GM12878 (cell line): ENCODE results near the gene TAAR9. TPM values are rescaled to one million over a fixed set of nuclear protein-coding genes. Genes with fewer than 3 reads are reported as not detected.

Experiments
- ATAC-seq: fragments of 200-7000 bp; cut with Tn5 transposase; 3 replicates; pipeline ENCODE4 v1.9.1; 2020; ENCODE audit warnings: mild to moderate bottlenecking, moderate library complexity
- BruUV-seq: library from RNA; stranded (reverse); fragments of 400-500 nt; replicated peaks from 2 replicates; lab custom pipeline; 2021; lab: Mats Ljungman, UMichigan
- CTCF ChIA-PET: fragments of 300-600 bp; sonication (Branson Sonifier 250); formaldehyde crosslinking; extraction: SDS; loops from one replicate; lab custom pipeline; 2021; ENCODE audit warnings: inconsistent platforms; lab: Yijun Ruan, JAX
- POLR2A ChIA-PET: fragments of 350-600 bp; formaldehyde crosslinking; extraction: SDS; loops from one replicate; lab custom pipeline; 2021; ENCODE audit warnings: inconsistent platforms; lab: Charles Lee
- RAD21 ChIA-PET: fragments of 300-600 bp; sonication (Branson Sonifier 250); formaldehyde crosslinking; loops from one replicate; lab custom pipeline; 2023; ENCODE audit warnings: antibody characterized with exemption; ENCODE audit not compliant: unreplicated experiment; lab: Charles Lee
- SMC1A ChIA-PET: fragments of 300-600 bp; sonication (Branson Sonifier 250); formaldehyde crosslinking; loops from one replicate; lab custom pipeline; 2023; ENCODE audit not compliant: unreplicated experiment, uncharacterized antibody; lab: Charles Lee
- DNase-seq: peaks from one replicate; pipeline ENCODE4 v3.0.0-alpha.2; 2011; ENCODE audit warnings: low read depth, low spot score
- FAIRE-seq: peaks from 3 replicates; lab custom pipeline; 2011; peaks lifted over from hg19 to GRCh38; lab: Jason Lieb, UNC
- H2AFZ ChIP-seq: 2 replicates; pipeline ENCODE4 v1.6.0; 2011; ENCODE audit warnings: low read depth, low read length, control low read depth; ENCODE audit not compliant: control insufficient read depth
- H3K27ac ChIP-seq: 2 replicates; pipeline ENCODE4 v1.5.1; 2011; ENCODE audit warnings: control low read depth; ENCODE audit not compliant: control insufficient read depth, insufficient read depth
- H3K27me3 ChIP-seq, 2 experiments: replicated peaks in 1 of 2; 2 replicates each; pipeline versions ENCODE4 v1.6.0 to v1.6.1; 2011; ENCODE audit warnings: low read length in 1 of 2; ENCODE audit not compliant: control insufficient read depth in 2 of 2, insufficient read depth in 2 of 2
- H3K36me3 ChIP-seq, 2 experiments: 2 replicates each; pipeline ENCODE4 v1.5.1; 2011; ENCODE audit warnings: low read length in 1 of 2; ENCODE audit not compliant: control insufficient read depth in 2 of 2, insufficient read depth in 2 of 2
- H3K4me1 ChIP-seq: 2 replicates; pipeline ENCODE4 v1.6.1; 2011; ENCODE audit warnings: mild to moderate bottlenecking, low read length, moderate library complexity, mixed read lengths; ENCODE audit not compliant: control insufficient read depth, insufficient read depth
- H3K4me2 ChIP-seq: 2 replicates; pipeline ENCODE4 v1.6.0; 2011; ENCODE audit warnings: control low read depth; ENCODE audit not compliant: control insufficient read depth, insufficient read depth
- H3K4me3 ChIP-seq: fragments of 200-600 bp; sonication (generic); 2 replicates; pipeline ENCODE4 v1.5.1; 2016
- H3K79me2 ChIP-seq: 2 replicates; pipeline ENCODE4 v1.6.0; 2011; ENCODE audit warnings: low read length; ENCODE audit not compliant: control insufficient read depth, insufficient read depth
- H3K9ac ChIP-seq: 2 replicates; pipeline ENCODE4 v1.8.0; 2011; ENCODE audit warnings: low read length, control low read depth, mixed read lengths; ENCODE audit not compliant: control insufficient read depth, insufficient read depth
- H3K9me3 ChIP-seq: replicated peaks from 3 replicates; pipeline ENCODE4 v1.5.1; 2011; ENCODE audit warnings: mild to moderate bottlenecking, low read length; ENCODE audit not compliant: control insufficient read depth, insufficient read depth
- H4K20me1 ChIP-seq: 2 replicates; pipeline ENCODE4 v1.6.0; 2011; ENCODE audit not compliant: control insufficient read depth, insufficient read depth
- CBX3 ChIP-seq: fragments of 200-600 bp; sonication (generic); IDR thresholded peaks from 2 replicates; pipeline ENCODE4 v1.6.1; 2016; ENCODE audit warnings: low read depth, borderline replicate concordance
- CHD1 ChIP-seq: IDR thresholded peaks from 2 replicates; pipeline ENCODE4 v1.6.1; 2012; ENCODE audit warnings: low read depth, low read length, improper control_type of control experiment
- E4F1 ChIP-seq: fragments of 450-650 bp; IDR thresholded peaks from 2 replicates; pipeline ENCODE4 v1.6.1; 2018; ENCODE audit warnings: borderline replicate concordance, mild to moderate bottlenecking; ENCODE audit not compliant: partially characterized antibody
- IRF3 ChIP-seq: fragments of 450-650 bp; IDR thresholded peaks from 2 replicates; pipeline ENCODE4 v1.6.1; 2014; ENCODE audit warnings: mild to moderate bottlenecking
- KLF5 ChIP-seq: fragments of 450-650 bp; IDR thresholded peaks from 2 replicates; pipeline ENCODE4 v1.6.1; 2014; ENCODE audit warnings: mild to moderate bottlenecking; ENCODE audit not compliant: partially characterized antibody
- PAX5 ChIP-seq: IDR thresholded peaks from 2 replicates; pipeline ENCODE4 v1.6.1; 2011; ENCODE audit warnings: low read depth, low read length, borderline replicate concordance
- RB1 ChIP-seq: fragments of 450-650 bp; formaldehyde crosslinking; IDR thresholded peaks from 2 replicates; pipeline ENCODE4 v1.6.1; 2017; ENCODE audit warnings: mild to moderate bottlenecking, borderline replicate concordance
- SP1 ChIP-seq: IDR thresholded peaks from one replicate; pipeline ENCODE4 v1.6.1; 2011; ENCODE audit warnings: low read depth, low read length
- STAT1 ChIP-seq: fragments of 450-650 bp; conservative IDR thresholded peaks from 2 replicates; pipeline ENCODE4 v1.6.1; 2014; ENCODE audit warnings: antibody characterized with exemption, mild to moderate bottlenecking
- WGBS: methylation state at CpG from one replicate; pipeline ENCODE4 v1.1.6; 2016; ENCODE audit warnings: low lambda C conversion rate; ENCODE audit not compliant: insufficient replicate concordance, insufficient coverage; ENCODE audit errors: missing lambda C conversion rate; 5-methylcytosine and 5-hydroxymethylcytosine counted together
- in situ Hi-C: fragments of 300-500 bp; cut with MboI; formaldehyde crosslinking; loops from 9 replicates; pipeline ENCODE4 v1.14.3; 2018; ENCODE audit warnings: mixed read lengths
- intact Hi-C: fragments of 100-400 bp; cut with micrococcal nuclease; formaldehyde crosslinking; loops from one replicate; pipeline ENCODE4 v1.14.2; 2022; ENCODE audit not compliant: unreplicated experiment
- polyA plus RNA-seq, 11 experiments: library from polyadenylated mRNA; depleted of rRNA in 4 of 11; unstranded in 6 of 11; stranded (reverse) in 5 of 11; fragments of >200 nt; fragmentation: Nextera tagmentation in 4 of 11; fragmentation: Illumina TruSeq in 1 of 11; extraction: Ambion mirVana in 4 of 11; extraction: Trizol in 1 of 11; gene quantifications; 1 replicate in 1 of 11; 2 replicates in 10 of 11; pipeline versions ENCODE4 v1.2.1 to v1.2.3, GENCODE V29; 2011 to 2016; ENCODE audit warnings: inconsistent platforms in 2 of 11, missing spikeins in 2 of 11, low read depth in 1 of 11
- total RNA-seq, 4 experiments: library from RNA; depleted of rRNA in 3 of 4; stranded (reverse); fragments of >200 nt in 3 of 4; fragmentation: Illumina TruSeq in 1 of 4; extraction: Trizol in 1 of 4; gene quantifications; 2 replicates each; pipeline versions ENCODE4 v1.2.1 to v1.2.3, GENCODE V29; 2013 to 2021

TAAR9 gene
- total and polyA plus RNA-seq, 10 of the 15 experiments (the other 5 are each of a cell fraction or from before 2014, with no cell fraction given): not detected

- BruUV-seq: no TSS peak
- ChIA-PET RAD21 (interaction anchor here (0.8 to 3.4 kb wide), 9 partner anchors 10 to 254 kb away, joined by 3 to 26 read pairs (median 7); partner anchors contain the start of gene STX7), CTCF (interaction anchor here (0.8 to 4.8 kb wide), 8 partner anchors 11 to 269 kb away, joined by 3 to 43 read pairs (median 5); partner anchors contain the start of gene STX7), SMC1A (interaction anchor here (0.7 to 4.4 kb wide), 16 partner anchors 9 to 376 kb away, joined by 3 to 25 read pairs (median 8); partner anchors contain the start of gene STX7), POLR2A (interaction anchor here (0.6 to 4.4 kb wide), 3 partner anchors 13 to 32 kb away, joined by 3 to 25 read pairs (median 6); partner anchors contain the start of gene STX7)
- intact Hi-C loops (loop anchor here (5.0 kb wide), 1 partner anchor 39 kb away; no protein-coding TSS in a partner anchor), in situ Hi-C loops (no loop called here)
- WGBS: 17% methylated on average over 4 of the region's 4 CpGs
- peak overlapping the region; percentile 4; the same call in 1 of the 2 replicates for H3K9ac ChIP-seq
- peak overlapping the region; percentile 76 for H3K27ac ChIP-seq
- H3K79me2 ChIP-seq: peaks cover 68% of the 10 kb centered on the region
- H4K20me1 ChIP-seq: no peaks in the 10 kb centered on the region
- peaks cover 64% of the 10 kb centered on the region for H3K4me1 ChIP-seq
- no peak for FAIRE-seq
- H3K9me3 ChIP-seq: peaks cover 12% of the 10 kb centered on the region
- no peak for DNase-seq
- no peak overlapping the region for H2AFZ ChIP-seq
- H3K4me3 ChIP-seq: peak overlapping the region; percentile 53
- no peak for ATAC-seq
- peaks cover 3 to 15% of the 10 kb centered on the region in 2 experiments for H3K36me3 ChIP-seq
- no peak for TF ChIP-seq RB1
- no peak for TF ChIP-seq CBX3
- TF ChIP-seq CHD1: no peak
- TF ChIP-seq STAT1: no peak
- TF ChIP-seq IRF3: no peak
- TF ChIP-seq PAX5: no peak
- TF ChIP-seq E4F1: no peak
- no peak for TF ChIP-seq KLF5
- no peak for TF ChIP-seq SP1
- TF ChIP-seq, all 136 proteins: peak for 0
- Histone ChIP-seq H3K27me3 (no peaks in the 10 kb centered on the region), H3K4me2 (peak overlapping the region; percentile 79)
These were observed 41.4 kb upstream of the TAAR9 start for GRCh38 chr6:132496519-132497180.
